ENCODE data around the gene CADPS.

Gene CADPS

GRCh38 chr3:62812631-62813030 is 62.6 kb downstream of the CADPS start:
- no peak for DNase-seq (ENCODE audit: low read depth in 2 of 2)

- DNase-seq (ENCODE audit: low read depth in 2 of 2): no peak
Observed at GRCh38 chr3:62811119-62811518, 64.1 kb downstream of the CADPS start.

- DNase-seq (ENCODE audit: low read depth in 2 of 2): no peak
Observed at GRCh38 chr3:62809369-62809768, 65.8 kb downstream of the CADPS start.

GRCh38 chr3:62805580-62806277 is 69.5 kb downstream of the CADPS start:
- no peak for DNase-seq (ENCODE audit: low read depth in 2 of 2)

GRCh38 chr3:62805106-62805505 is 70.1 kb downstream of the CADPS start:
- no peak for DNase-seq (ENCODE audit: low read depth in 2 of 2)

GRCh38 chr3:62803276-62803675 is 71.9 kb downstream of the CADPS start:
- no peak for DNase-seq (ENCODE audit: low read depth in 2 of 2)

- no peak for DNase-seq (ENCODE audit: low read depth in 2 of 2)
Observed at GRCh38 chr3:62798000-62798399, 77.2 kb downstream of the CADPS start.

- DNase-seq (ENCODE audit: low read depth in 2 of 2): no peak
Observed at GRCh38 chr3:62797132-62797531, 78.1 kb downstream of the CADPS start.

GRCh38 chr3:62795978-62796657 is 79.1 kb downstream of the CADPS start:
- DNase-seq (ENCODE audit: low read depth in 2 of 2): no peak

- DNase-seq (ENCODE audit: low read depth in 2 of 2): no peak
Observed at GRCh38 chr3:62793946-62794345, 81.3 kb downstream of the CADPS start.

GRCh38 chr3:62785384-62785783 is 89.8 kb downstream of the CADPS start:
- no peak for DNase-seq (ENCODE audit: low read depth in 2 of 2)

- DNase-seq (ENCODE audit: low read depth in 2 of 2): no peak
Observed at GRCh38 chr3:62781121-62781520, 94.1 kb downstream of the CADPS start.

GRCh38 chr3:62777674-62778073 is 97.5 kb downstream of the CADPS start:
- no peak for DNase-seq (ENCODE audit: low read depth in 2 of 2)

- no peak for DNase-seq (ENCODE audit: low read depth in 2 of 2)
Observed at GRCh38 chr3:62777130-62777529, 98.1 kb downstream of the CADPS start.

- no peak for DNase-seq (ENCODE audit: low read depth in 2 of 2)
Observed at GRCh38 chr3:62774221-62774620, 101.0 kb downstream of the CADPS start.

GRCh38 chr3:62771331-62772072 is 103.7 kb downstream of the CADPS start:
- no peak for DNase-seq (ENCODE audit: low read depth in 2 of 2)

- no peak for DNase-seq (ENCODE audit: low read depth in 2 of 2)
Observed at GRCh38 chr3:62768896-62769295, 106.3 kb downstream of the CADPS start.

- no peak for DNase-seq (ENCODE audit: low read depth in 2 of 2)
Observed at GRCh38 chr3:62761711-62762110, 113.5 kb downstream of the CADPS start.

- DNase-seq (ENCODE audit: low read depth in 2 of 2): no peak
Observed at GRCh38 chr3:62761311-62761710, 113.9 kb downstream of the CADPS start.

GRCh38 chr3:62758296-62759066 is 116.7 kb downstream of the CADPS start:
- no peak for DNase-seq (ENCODE audit: low read depth in 2 of 2)

- DNase-seq (ENCODE audit: low read depth in 2 of 2): no peak
Observed at GRCh38 chr3:62757045-62757444, 118.2 kb downstream of the CADPS start.

GRCh38 chr3:62755285-62755684 is 119.9 kb downstream of the CADPS start:
- no peak for DNase-seq (ENCODE audit: low read depth in 2 of 2)
